ENCODE results near the gene RBM47. TPM values are rescaled to one million over a fixed set of nuclear protein-coding genes. Genes with fewer than 3 reads are reported as not detected.
A peak's percentile ranks its signal among the peaks of the same experiment; 100 is the strongest.

RBM47 gene
- total and polyA plus RNA-seq, 9 of the 15 experiments (the other 6 are each of a cell fraction or from before 2014, with no cell fraction given) = 1.4 to 6.4 (median 3.3) TPM

GRCh38 chr4:40453912-40454311 is 175.8 kb downstream of the RBM47 start:
- DNase-seq (ENCODE audit: extremely low read depth in 1 of 4, low spot score in 3 of 4) (no peak), ATAC-seq (no peak), FAIRE-seq (no peak)
- Histone ChIP-seq H3K27me3 (ENCODE audit: control insufficient read depth in 2 of 2, insufficient read depth in 2 of 2, low read length in 2 of 2) (no peaks in the 10 kb centered on the region), H3K9ac (ENCODE audit: insufficient read depth in 1 of 2, low read depth in 2 of 2, low read length in 2 of 2) (no peak overlapping the region), H3K9me3 (replicated peaks; ENCODE audit: control insufficient read depth, insufficient read depth, low read depth, low read length) (no peaks in the 10 kb centered on the region), H3K4me1 (replicated peaks in 1 of 2; ENCODE audit: control insufficient read depth in 2 of 2, insufficient read depth in 2 of 2, low read length in 2 of 2) (no peaks in the 10 kb centered on the region), H3K79me2 (ENCODE audit: control insufficient read depth, insufficient read depth, low read length) (no peaks in the 10 kb centered on the region), H3K36me3 (ENCODE audit: control insufficient read depth, insufficient read depth, low read length) (no peaks in the 10 kb centered on the region), H4K20me1 (replicated peaks; ENCODE audit: control insufficient read depth, insufficient read depth, low read length) (no peaks in the 10 kb centered on the region), H2AFZ (ENCODE audit: low read depth, low read length) (no peak overlapping the region), H3K4me3 (no peak overlapping the region), H3K9me1 (ENCODE audit: control insufficient read depth, insufficient read depth, low read length) (no peaks in the 10 kb centered on the region), H3K4me2 (ENCODE audit: insufficient read depth, low read length) (no peak overlapping the region), H3K27ac (ENCODE audit: extremely low read depth, low read depth, low read length) (no peak overlapping the region)
- no TSS peak for BruUV-seq (replicated peaks)
- intact Hi-C loops (cut with micrococcal nuclease) = no loop called here
- ChIA-PET CTCF (ENCODE audit: low intra/inter-chr PET ratio) (no interaction called here), POLR2A (interaction anchor here (0.7 to 1.2 kb wide), 3 partner anchors 14 to 32 kb away, joined by 3 to 4 read pairs (median 3); no protein-coding TSS in a partner anchor)
- in situ Hi-C loops (cut with MboI) = no loop called here
- no peak for TF ChIP-seq FOXP1 (CRISPR knock-in tag; IDR thresholded peaks at IDR 0.05)
- TF ChIP-seq, protein P1, sequence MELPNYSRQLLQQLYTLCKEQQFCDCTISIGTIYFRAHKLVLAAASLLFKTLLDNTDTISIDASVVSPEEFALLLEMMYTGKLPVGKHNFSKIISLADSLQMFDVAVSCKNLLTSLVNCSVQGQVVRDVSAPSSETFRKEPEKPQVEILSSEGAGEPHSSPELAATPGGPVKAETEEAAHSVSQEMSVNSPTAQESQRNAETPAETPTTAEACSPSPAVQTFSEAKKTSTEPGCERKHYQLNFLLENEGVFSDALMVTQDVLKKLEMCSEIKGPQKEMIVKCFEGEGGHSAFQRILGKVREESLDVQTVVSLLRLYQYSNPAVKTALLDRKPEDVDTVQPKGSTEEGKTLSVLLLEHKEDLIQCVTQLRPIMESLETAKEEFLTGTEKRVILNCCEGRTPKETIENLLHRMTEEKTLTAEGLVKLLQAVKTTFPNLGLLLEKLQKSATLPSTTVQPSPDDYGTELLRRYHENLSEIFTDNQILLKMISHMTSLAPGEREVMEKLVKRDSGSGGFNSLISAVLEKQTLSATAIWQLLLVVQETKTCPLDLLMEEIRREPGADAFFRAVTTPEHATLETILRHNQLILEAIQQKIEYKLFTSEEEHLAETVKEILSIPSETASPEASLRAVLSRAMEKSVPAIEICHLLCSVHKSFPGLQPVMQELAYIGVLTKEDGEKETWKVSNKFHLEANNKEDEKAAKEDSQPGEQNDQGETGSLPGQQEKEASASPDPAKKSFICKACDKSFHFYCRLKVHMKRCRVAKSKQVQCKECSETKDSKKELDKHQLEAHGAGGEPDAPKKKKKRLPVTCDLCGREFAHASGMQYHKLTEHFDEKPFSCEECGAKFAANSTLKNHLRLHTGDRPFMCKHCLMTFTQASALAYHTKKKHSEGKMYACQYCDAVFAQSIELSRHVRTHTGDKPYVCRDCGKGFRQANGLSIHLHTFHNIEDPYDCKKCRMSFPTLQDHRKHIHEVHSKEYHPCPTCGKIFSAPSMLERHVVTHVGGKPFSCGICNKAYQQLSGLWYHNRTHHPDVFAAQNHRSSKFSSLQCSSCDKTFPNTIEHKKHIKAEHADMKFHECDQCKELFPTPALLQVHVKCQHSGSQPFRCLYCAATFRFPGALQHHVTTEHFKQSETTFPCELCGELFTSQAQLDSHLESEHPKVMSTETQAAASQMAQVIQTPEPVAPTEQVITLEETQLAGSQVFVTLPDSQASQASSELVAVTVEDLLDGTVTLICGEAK (IDR thresholded peaks at IDR 0.05) = peak; percentile 88
- TF ChIP-seq, protein P1 (CRISPR knock-in tag; IDR thresholded peaks at IDR 0.05) = peak; percentile 72
- WGBS (ENCODE audit: insufficient coverage, low coverage, missing lambda C conversion rate) = 51% methylated on average over 6 of the region's 6 CpGs
